GM12891 (cell line): Measurements from ENCODE around the gene MST1.

Experiments
- DNase-seq: peaks from one replicate; pipeline ENCODE4 v3.0.0; 2011; ENCODE audit warnings: low spot score; ENCODE audit not compliant: insufficient read length
- FAIRE-seq: peaks from 2 replicates; lab custom pipeline; 2011; peaks lifted over from hg19 to GRCh38; lab: Jason Lieb, UNC
- PAX5 ChIP-seq: IDR thresholded peaks from 2 replicates; pipeline ENCODE4 v1.6.1; 2011; ENCODE audit warnings: low read length, moderate library complexity, mild to moderate bottlenecking; ENCODE audit not compliant: insufficient read depth, severe bottlenecking
- POLR2A ChIP-seq: IDR thresholded peaks from 2 replicates; pipeline ENCODE4 v1.6.1; 2011; ENCODE audit warnings: low read depth, low read length, control low read depth
- POLR2AphosphoS5 ChIP-seq: IDR thresholded peaks from 2 replicates; pipeline ENCODE4 v1.6.1; 2011; ENCODE audit warnings: low read depth, low read length, control low read depth
- POU2F2 ChIP-seq: IDR thresholded peaks from 2 replicates; pipeline ENCODE4 v1.6.1; 2011; ENCODE audit warnings: low read depth, mild to moderate bottlenecking, control low read depth, low read length, moderate library complexity
- SPI1 ChIP-seq: IDR thresholded peaks from 2 replicates; pipeline ENCODE4 v1.6.1; 2011; ENCODE audit warnings: low read depth, low read length, control low read depth
- TAF1 ChIP-seq: IDR thresholded peaks from 2 replicates; pipeline ENCODE4 v1.6.1; 2011; ENCODE audit warnings: low read depth, low read length, control low read depth

Gene MST1

DNA sequence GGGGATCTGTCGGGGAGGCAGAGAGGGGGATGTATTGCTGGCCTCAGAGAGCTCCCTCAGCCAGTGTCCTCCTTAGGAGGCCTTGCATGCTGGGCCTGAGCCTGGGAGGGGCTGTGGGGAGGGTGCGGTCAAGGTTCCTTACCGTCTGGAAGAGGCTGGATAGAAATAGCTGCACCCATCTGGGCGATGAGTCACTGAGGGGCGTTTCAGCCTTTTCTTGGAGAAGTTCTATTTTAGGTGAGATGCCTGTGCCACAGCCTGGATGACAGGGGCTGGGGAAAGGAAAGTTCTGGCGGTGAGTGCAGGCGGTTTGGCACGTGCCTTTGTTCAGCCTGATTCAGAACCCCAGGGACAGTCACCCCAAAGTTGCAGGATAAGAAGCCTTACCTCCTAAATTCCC lies 50.8 kb downstream of the MST1 start:
- DNase-seq (no peak), FAIRE-seq (no peak)
- TF ChIP-seq POLR2A (no peak), POU2F2 (no peak), POLR2AphosphoS5 (no peak), PAX5 (no peak), SPI1 (no peak), TAF1 (no peak)

DNA sequence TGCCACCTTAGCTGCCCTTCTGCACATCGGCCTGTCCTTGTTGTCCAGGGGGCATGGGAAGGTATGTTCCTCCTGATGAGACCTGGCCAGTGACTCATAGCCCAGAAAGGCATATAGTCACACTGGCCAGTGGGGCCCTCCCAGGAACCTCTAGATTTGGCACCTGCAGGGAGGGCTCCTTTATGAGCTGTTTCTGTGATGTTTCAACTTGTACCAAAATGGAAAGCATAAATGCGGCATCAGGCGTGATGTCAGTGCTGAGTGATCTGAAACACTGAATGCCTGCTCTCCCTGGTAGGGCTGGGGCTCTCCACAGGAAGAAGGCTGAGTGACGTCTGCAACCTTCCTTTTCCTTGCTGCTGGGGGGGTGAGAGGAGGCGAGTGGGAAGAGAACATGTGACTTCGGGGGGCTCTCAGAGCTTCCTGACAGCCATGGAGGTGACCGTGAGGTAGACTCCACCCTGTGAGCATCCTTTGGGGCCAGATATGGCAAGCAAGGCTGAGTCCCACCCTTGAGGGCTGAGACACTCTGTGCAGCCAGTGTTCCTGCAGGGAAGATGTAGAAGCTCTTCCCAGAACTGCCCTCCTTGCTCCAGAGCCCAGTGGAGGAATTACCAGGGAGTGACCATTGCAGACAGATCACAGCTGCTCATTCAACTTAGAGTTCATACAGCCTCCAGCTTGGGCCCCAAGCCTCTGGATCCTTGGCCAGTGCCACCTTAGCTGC lies 52.2 kb downstream of the MST1 start:
- FAIRE-seq (no peak), DNase-seq (no peak)
- TF ChIP-seq POLR2AphosphoS5: no peak
- TF ChIP-seq SPI1: no peak
- no peak for TF ChIP-seq TAF1
- TF ChIP-seq POLR2A: no peak
- no peak for TF ChIP-seq POU2F2
- TF ChIP-seq PAX5: no peak

DNA sequence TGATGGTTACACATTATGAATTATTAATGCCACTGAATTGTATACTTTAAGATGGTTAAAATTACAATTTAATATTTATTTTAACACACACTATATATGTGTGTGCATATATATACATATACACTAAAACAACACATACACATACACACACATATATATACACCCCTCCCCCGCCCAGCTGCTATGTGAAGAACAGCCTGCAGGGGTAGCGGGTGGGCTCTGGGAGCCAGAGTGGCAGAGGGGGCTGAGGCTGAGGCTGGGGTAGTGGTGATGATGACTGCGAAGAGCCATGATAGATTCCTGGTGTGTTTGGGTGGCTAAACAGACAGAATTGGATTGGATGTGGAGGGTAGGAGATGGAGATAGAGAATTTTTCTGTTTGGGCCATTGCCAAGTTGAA lies 54.5 kb downstream of the MST1 start:
- FAIRE-seq (no peak), DNase-seq (no peak)
- no peak for TF ChIP-seq PAX5
- TF ChIP-seq POLR2A: no peak
- no peak for TF ChIP-seq TAF1
- no peak for TF ChIP-seq POU2F2
- no peak for TF ChIP-seq POLR2AphosphoS5
- TF ChIP-seq SPI1: no peak
